Fibroblast of skin of back (primary cell): Measurements from ENCODE around the gene KRTAP29-1.

Source experiments
- DNase-seq: peaks from one replicate; pipeline ENCODE4 v3.0.0-alpha.2; 2013

KRTAP29-1 gene

GRCh38 chr17:41327411-41328120 is 24.9 kb upstream of the KRTAP29-1 start:
- DNase-seq = no peak

- no peak for DNase-seq
Observed at GRCh38 chr17:41326173-41327145, 23.8 kb upstream of the KRTAP29-1 start.

- no peak for DNase-seq
Observed at GRCh38 chr17:41325611-41326010, 23.0 kb upstream of the KRTAP29-1 start.

GRCh38 chr17:41325126-41325525 is 22.5 kb upstream of the KRTAP29-1 start:
- DNase-seq = no peak

- DNase-seq = no peak
Observed at GRCh38 chr17:41324180-41325075, 21.8 kb upstream of the KRTAP29-1 start.

- DNase-seq = no peak
Observed at GRCh38 chr17:41322903-41323895, 20.5 kb upstream of the KRTAP29-1 start.

- peak; percentile 70 for DNase-seq
Observed at GRCh38 chr17:41322094-41322902, 19.6 kb upstream of the KRTAP29-1 start.

- DNase-seq = no peak
Observed at GRCh38 chr17:41318231-41318630, 15.6 kb upstream of the KRTAP29-1 start.

- no peak for DNase-seq
Observed at GRCh38 chr17:41315814-41316445, 13.3 kb upstream of the KRTAP29-1 start.

GRCh38 chr17:41315204-41315794 is 12.6 kb upstream of the KRTAP29-1 start, which contains the start of gene KRTAP17-1:
KRTAP17-1 (minus strand) TSS chr17:41315710; CDS start chr17:41315650, 60 bp downstream.
- DNase-seq = no peak

- DNase-seq = no peak
Observed at GRCh38 chr17:41311111-41311510, 8.5 kb upstream of the KRTAP29-1 start.

- no peak for DNase-seq
Observed at GRCh38 chr17:41308918-41309359, 6.3 kb upstream of the KRTAP29-1 start, which contains the start of gene KRTAP16-1. KRTAP16-1 (minus strand) TSS chr17:41309309; CDS start chr17:41309253, 56 bp downstream.

- no peak for DNase-seq
Observed at GRCh38 chr17:41308251-41308917, 5.7 kb upstream of the KRTAP29-1 start.

- DNase-seq = peak; percentile 90
Observed at GRCh38 chr17:41307647-41308046, 5.0 kb upstream of the KRTAP29-1 start.

- DNase-seq = no peak
Observed at GRCh38 chr17:41304091-41304490, 1.4 kb upstream of the KRTAP29-1 start.

GRCh38 chr17:41302981-41303380 is 330 bp upstream of the KRTAP29-1 start:
- no peak for DNase-seq

GRCh38 chr17:41301204-41301790 is 1.4 kb downstream of the KRTAP29-1 start:
- DNase-seq = no peak
